NCI-H187 treated with DMSO at 0.1 percent for 48 hours (cell line): Measurements from ENCODE around the gene MTX1.
"Not testable (repeated sequence)": the region's sequence is repeated elsewhere in the genome, so short reads cannot be mapped to it uniquely, and the experiment has no call there.

Source experiments
- DNase-seq: peaks from one replicate; lab custom pipeline; 2025; lab: John Stamatoyannopoulos, UW

Gene MTX1

DNA sequence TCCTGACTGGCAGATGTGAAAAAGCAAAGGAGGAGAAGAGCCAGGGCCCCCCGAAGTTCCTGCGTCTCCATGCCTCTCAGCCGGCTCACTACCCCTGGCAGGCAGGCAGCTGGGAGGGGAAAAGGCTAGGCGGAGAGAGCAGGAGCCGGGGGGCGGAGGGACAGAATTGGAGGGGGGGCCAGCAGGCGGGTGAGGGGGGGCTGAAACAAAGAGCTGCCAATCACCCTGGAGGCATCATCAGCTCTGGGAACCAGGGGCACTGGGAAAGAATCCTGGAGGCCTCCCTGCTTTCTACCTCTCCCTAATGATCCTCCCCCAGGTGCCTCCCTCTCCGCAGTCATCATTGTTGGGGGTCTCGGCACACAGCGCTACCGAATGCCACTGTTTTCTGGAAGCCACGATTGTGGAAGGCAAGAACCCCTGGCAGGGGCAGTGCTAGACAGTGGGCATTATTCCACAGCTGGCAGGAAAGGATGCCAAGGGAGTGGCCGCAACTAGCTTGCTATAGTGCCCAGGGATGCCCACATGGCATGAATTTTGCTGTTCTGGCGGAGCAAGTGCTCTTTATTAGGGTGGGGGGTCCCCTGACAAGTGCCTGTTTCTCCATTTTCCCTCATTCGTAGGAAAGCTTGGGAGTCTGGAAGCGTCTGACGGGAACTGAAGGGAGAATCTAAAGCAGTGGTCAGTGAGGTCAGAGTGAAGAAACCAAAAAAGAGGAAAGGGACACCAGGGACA, 522 bp upstream of the MTX1 start, which contains the start of gene THBS3:
Gene THBS3, minus strand, starts transcription at position 92 of the 735 bp plus-strand sequence. Its CDS starts 21 bp downstream, at position 71.
- no peak for DNase-seq

GRCh38 chr1:155209312-155209721, 822 bp downstream of the MTX1 start:
- DNase-seq: no peak

- no peak for DNase-seq
These were observed 2.0 kb downstream of the MTX1 start for GRCh38 chr1:155210314-155211104.

GRCh38 chr1:155211381-155212050, 3.0 kb downstream of the MTX1 start:
- DNase-seq: not testable (repeated sequence)

GRCh38 chr1:155212051-155212440, 3.6 kb downstream of the MTX1 start:
- DNase-seq: not testable (repeated sequence)

GRCh38 chr1:155214702-155215101, 6.2 kb downstream of the MTX1 start:
- DNase-seq: not testable (repeated sequence)

DNA sequence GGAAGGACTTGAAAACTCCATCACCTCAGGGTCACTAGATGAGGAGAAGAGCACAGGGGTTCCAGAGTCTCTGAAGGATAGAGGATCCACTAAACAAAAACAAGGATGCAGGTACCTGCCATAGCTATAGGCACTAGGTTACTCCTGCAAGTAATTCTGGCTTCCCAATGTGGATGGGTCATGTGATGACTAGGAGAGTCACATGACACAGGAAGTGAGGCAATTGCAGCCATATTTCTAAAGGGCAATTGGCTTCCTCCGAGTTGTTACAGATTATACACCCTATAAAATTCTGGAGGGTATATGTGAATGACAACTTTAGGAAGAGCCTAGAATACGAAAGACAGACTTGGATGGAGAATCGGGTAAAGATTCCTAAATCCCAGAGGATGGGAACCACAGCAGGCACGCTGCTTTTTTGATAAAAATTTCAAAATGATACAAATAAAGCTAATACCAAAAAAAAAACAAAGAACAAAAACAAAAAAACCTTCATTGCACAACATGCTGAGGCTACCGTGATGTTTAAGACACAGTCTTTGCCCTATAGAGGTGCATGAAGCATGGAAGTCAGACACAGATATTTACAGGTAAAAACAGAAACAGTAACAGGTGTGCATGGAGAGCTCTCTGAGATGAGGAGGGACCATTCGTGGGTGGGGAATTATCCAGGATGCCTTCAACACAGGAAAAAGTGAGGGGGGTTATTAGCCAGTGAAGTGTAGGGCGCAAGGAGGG, 10.5 kb downstream of the MTX1 start:
- peak; percentile 81 for DNase-seq

GRCh38 chr1:155219592-155220031, 11.1 kb downstream of the MTX1 start:
- peak; percentile 66 for DNase-seq

DNA sequence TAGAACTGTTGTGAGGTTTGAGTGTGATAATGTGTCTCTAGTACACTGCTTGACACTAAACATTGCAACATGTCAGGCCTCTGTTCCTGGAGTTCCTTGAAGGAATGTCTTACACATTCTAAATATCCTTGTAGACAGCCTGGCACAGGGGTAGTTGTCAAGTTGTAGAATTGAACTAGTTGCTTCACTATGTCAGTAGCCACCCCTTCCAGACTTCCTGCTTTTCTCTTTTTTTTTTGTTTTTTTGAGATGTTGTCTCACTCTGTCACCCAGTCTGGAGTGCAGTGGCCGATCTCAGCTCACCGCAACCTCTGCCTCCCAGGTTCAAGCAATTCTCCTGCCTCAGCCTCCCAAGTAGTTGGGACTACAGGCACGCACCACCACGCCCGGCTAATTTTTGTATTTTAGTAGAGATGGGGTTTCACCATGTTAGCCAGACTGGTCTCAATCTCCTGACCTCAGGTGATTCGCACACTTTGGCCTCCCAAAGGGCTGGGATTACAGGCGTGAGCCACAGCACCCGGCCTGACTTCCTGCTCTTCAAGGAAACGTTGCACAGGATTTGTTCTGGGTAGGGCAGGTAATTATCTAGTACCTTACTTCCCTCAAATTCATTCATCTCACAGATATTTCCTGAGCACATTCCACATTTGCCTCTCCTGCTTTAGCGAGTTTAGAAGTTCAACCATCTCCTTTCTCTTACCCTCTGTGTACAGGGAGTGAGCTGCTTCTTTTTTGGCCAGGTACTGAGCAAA, 11.9 kb downstream of the MTX1 start:
- DNase-seq: not testable (repeated sequence)

GRCh38 chr1:155223047-155223446, 14.6 kb downstream of the MTX1 start:
- no peak for DNase-seq

GRCh38 chr1:155225404-155225759, 16.9 kb downstream of the MTX1 start:
- DNase-seq: not testable (repeated sequence)

- peak; percentile 86 for DNase-seq
These were observed 17.9 kb downstream of the MTX1 start for GRCh38 chr1:155226188-155226909.

- no peak for DNase-seq
These were observed 18.4 kb downstream of the MTX1 start for GRCh38 chr1:155226910-155227260.

DNA sequence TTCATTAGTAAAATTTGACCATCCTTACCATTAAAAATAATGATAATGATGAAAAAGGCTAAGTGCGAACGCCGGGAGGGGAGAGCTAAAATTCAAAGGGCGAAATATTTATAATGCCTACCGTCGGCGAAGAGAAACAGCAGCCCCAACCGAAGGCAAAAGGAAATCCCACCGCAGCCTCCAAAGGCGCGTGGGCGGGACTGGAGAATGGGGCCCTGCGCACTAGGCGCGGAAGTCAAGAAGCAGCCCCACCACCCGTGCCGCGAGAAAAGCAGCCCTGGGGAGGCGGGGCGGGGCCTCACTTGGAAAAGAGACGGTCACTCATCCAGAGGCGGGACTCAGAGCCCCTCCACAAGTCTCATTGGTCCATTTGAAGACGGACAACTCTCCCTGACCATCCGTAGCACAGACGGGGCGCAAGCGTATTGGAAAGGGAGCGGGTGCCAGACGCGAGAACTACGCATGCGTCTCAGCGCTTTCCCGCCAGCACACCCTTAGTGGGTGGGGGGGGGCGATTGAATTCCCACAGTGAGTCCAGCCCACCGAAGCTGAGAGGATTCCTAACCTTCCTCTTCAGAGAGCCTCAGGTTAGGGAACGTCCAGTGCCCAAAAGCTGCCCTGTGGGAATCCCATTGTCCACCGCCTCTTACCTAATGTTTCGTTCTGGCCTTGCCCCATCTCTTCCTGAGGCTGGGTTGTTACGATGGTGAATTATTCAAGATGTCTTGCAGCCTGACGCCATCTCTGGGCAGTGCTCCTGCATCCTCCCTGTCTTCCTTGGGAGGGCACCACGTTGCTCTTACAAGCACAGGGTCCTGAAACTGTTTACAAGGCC, 19.0 kb downstream of the MTX1 start:
- DNase-seq: peak; percentile 100

DNA sequence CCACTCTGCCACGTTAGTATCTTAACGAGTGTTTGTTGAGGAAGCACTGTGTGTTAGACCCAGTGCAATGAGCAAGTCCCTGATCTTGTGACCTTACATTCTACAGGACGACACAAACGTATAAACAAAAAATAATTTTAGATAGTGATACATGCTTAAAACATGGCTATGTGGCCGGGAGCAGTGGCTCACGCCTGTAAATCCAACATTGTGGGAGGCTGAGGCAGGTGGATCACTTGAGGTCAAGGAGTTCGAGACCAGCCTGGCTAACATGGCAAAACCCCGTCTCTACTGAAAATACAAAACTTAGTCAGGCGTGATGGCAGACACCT, 19.6 kb downstream of the MTX1 start:
- no peak for DNase-seq

GRCh38 chr1:155231302-155231701, 22.8 kb downstream of the MTX1 start:
- not testable (repeated sequence) for DNase-seq

GRCh38 chr1:155232001-155232978, 23.8 kb downstream of the MTX1 start:
- not testable (repeated sequence) for DNase-seq

- DNase-seq: not testable (repeated sequence)
These were observed 25.0 kb downstream of the MTX1 start for GRCh38 chr1:155233502-155233901.
